Transverse colon (tissue), 4 donors: ENCODE data around the gene FAU.

Source experiments
- CTCF ChIP-seq, 5 experiments: fragments of 200-600 bp in 3 of 5; fragments of 450-650 bp in 2 of 5; sonication (generic) in 3 of 5; IDR thresholded peaks; 1 replicate in 2 of 5; 2 replicates in 3 of 5; pipeline ENCODE4 v1.5.1; 2016 to 2017; ENCODE audit warnings: antibody characterized with exemption in 5 of 5, inconsistent platforms in 3 of 5, mild to moderate bottlenecking in 2 of 5, moderate library complexity in 1 of 5
- EP300 ChIP-seq: sonication (generic); formaldehyde crosslinking; IDR thresholded peaks from one replicate; pipeline ENCODE4 v1.6.1; 2017; ENCODE audit warnings: antibody characterized with exemption, low read depth
- POLR2A ChIP-seq: fragments of 450-650 bp; IDR thresholded peaks from one replicate; pipeline ENCODE4 v1.6.1; 2016; ENCODE audit warnings: antibody characterized with exemption, mild to moderate bottlenecking, moderate library complexity
- POLR2AphosphoS5 ChIP-seq, 3 donors: sonication (generic); formaldehyde crosslinking; IDR thresholded peaks; one replicate each; pipeline ENCODE4 v1.6.1; 2016; ENCODE audit warnings: antibody characterized with exemption in 3 of 3

DNA sequence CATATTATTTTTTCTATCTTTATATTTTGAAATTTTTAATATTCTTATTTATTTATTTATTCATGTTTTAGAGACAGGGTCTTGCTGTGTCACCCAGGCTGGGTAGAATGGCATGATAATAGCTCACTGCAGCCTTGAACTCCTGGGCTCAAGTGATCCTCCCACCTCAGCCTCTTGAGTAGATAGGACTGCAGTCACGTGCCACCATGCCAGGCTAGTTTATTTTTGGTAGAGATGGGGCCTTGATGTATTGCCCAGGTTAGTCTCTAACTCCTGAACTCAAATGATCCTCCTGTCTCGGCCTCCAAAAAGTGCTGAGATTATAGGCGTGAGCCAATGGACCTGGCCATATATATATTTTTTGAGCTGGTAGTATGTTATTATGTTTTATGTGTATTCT, 45.7 kb upstream of the FAU start:
- TF ChIP-seq CTCF (IDR thresholded peaks at IDR 0.05) (no peak), POLR2A (no peak), EP300 (no peak), POLR2AphosphoS5 (IDR thresholded peaks at IDR 0.05) (no peak)
